Gastrocnemius medialis (tissue), 4 donors: ENCODE data around the gene ARHGEF37.

ENCODE experiments used
- CTCF ChIP-seq, 5 experiments: fragments of 450-650 bp in 3 of 5; fragments of 200-600 bp in 2 of 5; sonication (generic) in 2 of 5; IDR thresholded peaks in 4 of 5; conservative IDR thresholded peaks in 1 of 5; 1 replicate in 4 of 5; 2 replicates in 1 of 5; pipeline ENCODE4 v1.5.1; 2016 to 2019; ENCODE audit warnings: antibody characterized with exemption in 5 of 5, mild to moderate bottlenecking in 3 of 5, moderate library complexity in 3 of 5
- POLR2A ChIP-seq, 2 donors: fragments of 450-650 bp; IDR thresholded peaks; one replicate each; pipeline ENCODE4 v1.6.1; 2017; ENCODE audit warnings: antibody characterized with exemption in 2 of 2, mild to moderate bottlenecking in 2 of 2, moderate library complexity in 2 of 2

DNA sequence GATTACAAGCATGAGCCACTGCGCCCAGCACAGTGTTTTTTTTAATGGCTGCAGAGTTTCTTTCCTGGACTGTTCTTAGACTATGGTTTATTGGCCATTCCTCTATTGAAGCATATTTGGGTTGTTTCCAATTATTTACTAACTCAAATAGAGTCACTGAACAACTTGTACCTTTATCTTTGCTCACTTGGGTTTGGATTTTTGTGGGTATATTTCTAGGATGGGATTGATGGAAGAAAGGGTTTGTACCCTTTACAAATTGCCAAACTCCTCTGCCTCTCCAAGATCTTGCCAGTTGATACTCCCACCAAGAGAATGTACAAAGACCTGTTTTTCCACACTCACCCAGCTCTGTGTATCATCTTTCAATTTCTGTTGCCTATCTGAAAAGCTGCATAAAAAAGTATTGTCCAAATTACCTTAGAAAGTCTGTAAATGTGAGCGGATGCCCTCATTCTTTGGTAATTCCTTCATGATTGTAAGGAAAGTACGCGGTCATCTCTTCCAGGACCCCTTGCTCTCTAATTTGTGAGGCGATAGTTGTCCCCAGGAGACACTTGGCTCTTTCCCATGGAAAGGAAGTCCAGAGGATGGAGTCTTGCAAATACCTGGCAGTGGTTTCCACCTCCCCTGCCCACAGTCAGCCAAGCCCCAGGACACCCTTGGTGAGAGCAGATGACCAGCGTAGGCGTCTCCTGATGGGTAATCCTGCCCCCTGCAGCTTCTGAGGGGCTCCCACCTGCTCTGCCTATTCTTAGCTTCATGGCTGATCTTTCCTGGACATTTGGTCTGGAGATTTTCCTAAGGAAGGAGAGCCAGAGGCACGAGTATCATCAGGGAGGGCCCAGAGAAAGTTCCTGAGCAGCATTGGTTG lies 33.0 kb downstream of the ARHGEF37 start:
- TF ChIP-seq CTCF (IDR thresholded peaks at IDR 0.05 in 4 of 5, conservative IDR thresholded peaks at IDR 0.05 in 1 of 5) (no peak), POLR2A (IDR thresholded peaks at IDR 0.05) (no peak)
